Measurements from ENCODE around the gene CERCAM.

CERCAM gene

DNA sequence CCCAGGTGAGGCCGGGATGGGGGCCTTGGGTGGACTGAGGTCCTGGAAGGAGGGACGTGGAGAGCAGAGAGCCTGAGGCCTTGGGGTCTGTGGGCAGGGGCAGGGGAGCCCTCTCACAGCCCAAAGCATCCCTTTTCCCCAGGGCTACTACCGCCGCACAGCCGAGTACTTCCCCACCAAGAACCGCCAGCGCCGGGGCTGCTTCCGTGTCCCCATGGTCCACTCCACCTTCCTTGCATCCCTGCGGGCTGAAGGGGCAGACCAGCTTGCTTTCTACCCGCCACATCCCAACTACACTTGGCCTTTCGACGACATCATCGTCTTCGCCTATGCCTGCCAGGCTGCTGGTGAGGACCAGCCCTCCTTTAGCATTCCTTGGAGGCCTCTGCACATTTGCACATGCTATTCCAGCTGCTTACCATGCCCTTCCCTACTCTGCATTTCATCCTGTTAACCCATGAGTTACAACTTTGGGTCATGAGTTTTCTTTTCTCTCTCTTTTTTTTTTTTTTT is 3.7 kb downstream of the CERCAM start:
- TF ChIP-seq EZH2phosphoT487 (IDR thresholded peaks at IDR 0.05; ENCODE audit: low read length), result no peak
- TF ChIP-seq EZH2 (optimal IDR thresholded peaks at IDR 0.05; ENCODE audit: low read depth, low read length), result no peak
- TF ChIP-seq, protein P1, sequence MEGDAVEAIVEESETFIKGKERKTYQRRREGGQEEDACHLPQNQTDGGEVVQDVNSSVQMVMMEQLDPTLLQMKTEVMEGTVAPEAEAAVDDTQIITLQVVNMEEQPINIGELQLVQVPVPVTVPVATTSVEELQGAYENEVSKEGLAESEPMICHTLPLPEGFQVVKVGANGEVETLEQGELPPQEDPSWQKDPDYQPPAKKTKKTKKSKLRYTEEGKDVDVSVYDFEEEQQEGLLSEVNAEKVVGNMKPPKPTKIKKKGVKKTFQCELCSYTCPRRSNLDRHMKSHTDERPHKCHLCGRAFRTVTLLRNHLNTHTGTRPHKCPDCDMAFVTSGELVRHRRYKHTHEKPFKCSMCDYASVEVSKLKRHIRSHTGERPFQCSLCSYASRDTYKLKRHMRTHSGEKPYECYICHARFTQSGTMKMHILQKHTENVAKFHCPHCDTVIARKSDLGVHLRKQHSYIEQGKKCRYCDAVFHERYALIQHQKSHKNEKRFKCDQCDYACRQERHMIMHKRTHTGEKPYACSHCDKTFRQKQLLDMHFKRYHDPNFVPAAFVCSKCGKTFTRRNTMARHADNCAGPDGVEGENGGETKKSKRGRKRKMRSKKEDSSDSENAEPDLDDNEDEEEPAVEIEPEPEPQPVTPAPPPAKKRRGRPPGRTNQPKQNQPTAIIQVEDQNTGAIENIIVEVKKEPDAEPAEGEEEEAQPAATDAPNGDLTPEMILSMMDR (IDR thresholded peaks at IDR 0.05; ENCODE audit: low read length), result no peak
- Histone ChIP-seq H3K4me3 (ENCODE audit: low read length) (no peak overlapping the region), H3K36me3 (replicated peaks; ENCODE audit: insufficient read depth, low read length) (no peaks in the 10 kb centered on the region), H3K79me2 (ENCODE audit: low read length) (no peaks in the 10 kb centered on the region), H3K9me3 (replicated peaks; ENCODE audit: insufficient read depth, low read length) (no peaks in the 10 kb centered on the region), H3K27ac (ENCODE audit: low read length) (no peak overlapping the region), H3K4me2 (ENCODE audit: low read depth, low read length) (no peak overlapping the region), H3K9ac (ENCODE audit: low read length) (no peak overlapping the region), H3K9me2 (replicated peaks; ENCODE audit: insufficient read depth, low read length) (no peaks in the 10 kb centered on the region), H3K27me3 (replicated peaks; ENCODE audit: insufficient read depth, low read length) (peaks cover 3% of the 10 kb centered on the region; the same call in 1 of the 2 replicates), H2AFZ (ENCODE audit: low read length) (no peak overlapping the region), H3K4me1 (ENCODE audit: low read length) (no peaks in the 10 kb centered on the region), H4K20me1 (ENCODE audit: insufficient read depth, low read length) (no peaks in the 10 kb centered on the region), H3F3A (ENCODE audit: insufficient read depth, low read length) (no peaks in the 10 kb centered on the region)
- no peak for DNase-seq

- Histone ChIP-seq H3K9me3 (replicated peaks; ENCODE audit: insufficient read depth, low read length) (no peaks in the 10 kb centered on the region), H3K9ac (ENCODE audit: low read length) (no peak overlapping the region), H3K79me2 (ENCODE audit: low read length) (no peaks in the 10 kb centered on the region), H3F3A (ENCODE audit: insufficient read depth, low read length) (no peaks in the 10 kb centered on the region), H4K20me1 (ENCODE audit: insufficient read depth, low read length) (no peaks in the 10 kb centered on the region), H3K4me3 (ENCODE audit: low read length) (no peak overlapping the region), H2AFZ (ENCODE audit: low read length) (no peak overlapping the region), H3K9me2 (replicated peaks; ENCODE audit: insufficient read depth, low read length) (no peaks in the 10 kb centered on the region), H3K4me2 (ENCODE audit: low read depth, low read length) (no peak overlapping the region), H3K27ac (ENCODE audit: low read length) (no peak overlapping the region), H3K36me3 (replicated peaks; ENCODE audit: insufficient read depth, low read length) (no peaks in the 10 kb centered on the region), H3K27me3 (replicated peaks; ENCODE audit: insufficient read depth, low read length) (no peaks in the 10 kb centered on the region), H3K4me1 (ENCODE audit: low read length) (no peaks in the 10 kb centered on the region)
- no peak for TF ChIP-seq EZH2phosphoT487 (IDR thresholded peaks at IDR 0.05; ENCODE audit: low read length)
- TF ChIP-seq, protein P1 (IDR thresholded peaks at IDR 0.05; ENCODE audit: low read length), result no peak
- TF ChIP-seq EZH2 (optimal IDR thresholded peaks at IDR 0.05; ENCODE audit: low read depth, low read length), result no peak
- DNase-seq, result no peak
Observed at GRCh38 chr9:128428644-128429512, 8.2 kb downstream of the CERCAM start.

DNA sequence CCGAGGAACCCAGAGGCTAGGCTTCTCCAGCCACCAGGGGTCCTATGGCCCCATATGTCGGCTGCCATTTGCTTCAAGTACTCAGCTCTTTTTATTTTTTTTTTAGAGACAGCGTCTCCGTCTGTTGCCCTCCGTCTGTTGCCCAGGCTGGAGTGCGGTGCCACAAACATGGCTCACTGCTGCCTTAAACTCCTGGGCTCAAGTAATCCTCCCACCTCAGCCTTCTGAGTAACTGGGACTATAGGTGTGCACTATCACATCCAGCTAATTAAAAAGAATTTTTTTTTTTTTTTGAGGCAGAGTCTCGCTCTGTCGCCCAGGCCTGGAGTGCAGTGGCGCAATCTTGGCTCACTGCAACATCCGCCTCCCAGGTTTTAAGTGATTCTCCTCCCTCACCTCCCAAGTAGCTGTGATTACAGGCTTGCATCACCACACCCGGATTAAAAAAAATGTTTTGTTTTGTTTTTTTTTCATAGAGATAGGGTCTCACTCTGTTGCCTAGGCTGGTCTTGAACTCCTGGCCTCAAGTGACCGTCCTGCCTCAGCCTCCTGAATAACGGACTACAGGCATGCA is 8.9 kb downstream of the CERCAM start:
- Histone ChIP-seq H2AFZ (ENCODE audit: low read length) (no peak overlapping the region), H3K4me2 (ENCODE audit: low read depth, low read length) (no peak overlapping the region), H3K36me3 (replicated peaks; ENCODE audit: insufficient read depth, low read length) (no peaks in the 10 kb centered on the region), H3K9me2 (replicated peaks; ENCODE audit: insufficient read depth, low read length) (no peaks in the 10 kb centered on the region), H3K27me3 (replicated peaks; ENCODE audit: insufficient read depth, low read length) (no peaks in the 10 kb centered on the region), H3K4me1 (ENCODE audit: low read length) (no peaks in the 10 kb centered on the region), H4K20me1 (ENCODE audit: insufficient read depth, low read length) (no peaks in the 10 kb centered on the region), H3K27ac (ENCODE audit: low read length) (no peak overlapping the region), H3K4me3 (ENCODE audit: low read length) (no peak overlapping the region), H3F3A (ENCODE audit: insufficient read depth, low read length) (no peaks in the 10 kb centered on the region), H3K9me3 (replicated peaks; ENCODE audit: insufficient read depth, low read length) (no peaks in the 10 kb centered on the region), H3K79me2 (ENCODE audit: low read length) (no peaks in the 10 kb centered on the region), H3K9ac (ENCODE audit: low read length) (no peak overlapping the region)
- no peak for TF ChIP-seq EZH2phosphoT487 (IDR thresholded peaks at IDR 0.05; ENCODE audit: low read length)
- no peak for TF ChIP-seq EZH2 (optimal IDR thresholded peaks at IDR 0.05; ENCODE audit: low read depth, low read length)
- no peak for DNase-seq

All from MM.1S (cell line).